Vagina (tissue), 2 donors: ENCODE measurements around the gene NCK1.
"Not testable (repeated sequence)": the region's sequence is repeated elsewhere in the genome, so short reads cannot be mapped to it uniquely, and the experiment has no call there.

Experiments used
- POLR2A ChIP-seq, 2 donors: fragments of 450-650 bp; IDR thresholded peaks; one replicate each; pipeline ENCODE4 v1.6.1; 2017; ENCODE audit warnings: antibody characterized with exemption in 2 of 2, mild to moderate bottlenecking in 2 of 2, moderate library complexity in 2 of 2
- TF ChIP-seq, protein P1 (sequence below), 3 experiments: fragments of 450-650 bp in 2 of 3; fragments of 200-600 bp in 1 of 3; sonication (generic) in 1 of 3; IDR thresholded peaks; one replicate each; pipeline ENCODE4 v1.5.1; 2017 to 2019; ENCODE audit warnings: antibody characterized with exemption in 3 of 3, mild to moderate bottlenecking in 2 of 3, moderate library complexity in 2 of 3

DNA sequence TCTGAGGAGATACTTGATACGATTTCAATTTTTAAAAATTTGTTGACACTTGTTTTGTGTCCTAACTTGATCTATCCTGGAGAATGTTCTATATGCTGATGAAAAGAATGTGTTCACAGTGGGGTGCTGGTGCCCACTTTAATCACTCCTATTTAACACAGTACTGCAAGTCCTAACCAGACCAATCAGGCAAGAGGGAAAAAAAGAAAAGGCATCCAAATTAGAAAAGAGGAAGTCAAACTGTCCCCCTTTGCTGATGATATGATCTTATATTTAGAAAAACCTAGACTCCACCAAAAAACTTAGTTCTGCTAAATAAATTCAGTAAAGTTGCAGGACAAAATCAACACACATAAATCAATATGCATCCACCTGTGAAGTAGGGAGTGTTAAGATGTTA lies 40.5 kb downstream of the NCK1 start:
- TF ChIP-seq, protein P1, sequence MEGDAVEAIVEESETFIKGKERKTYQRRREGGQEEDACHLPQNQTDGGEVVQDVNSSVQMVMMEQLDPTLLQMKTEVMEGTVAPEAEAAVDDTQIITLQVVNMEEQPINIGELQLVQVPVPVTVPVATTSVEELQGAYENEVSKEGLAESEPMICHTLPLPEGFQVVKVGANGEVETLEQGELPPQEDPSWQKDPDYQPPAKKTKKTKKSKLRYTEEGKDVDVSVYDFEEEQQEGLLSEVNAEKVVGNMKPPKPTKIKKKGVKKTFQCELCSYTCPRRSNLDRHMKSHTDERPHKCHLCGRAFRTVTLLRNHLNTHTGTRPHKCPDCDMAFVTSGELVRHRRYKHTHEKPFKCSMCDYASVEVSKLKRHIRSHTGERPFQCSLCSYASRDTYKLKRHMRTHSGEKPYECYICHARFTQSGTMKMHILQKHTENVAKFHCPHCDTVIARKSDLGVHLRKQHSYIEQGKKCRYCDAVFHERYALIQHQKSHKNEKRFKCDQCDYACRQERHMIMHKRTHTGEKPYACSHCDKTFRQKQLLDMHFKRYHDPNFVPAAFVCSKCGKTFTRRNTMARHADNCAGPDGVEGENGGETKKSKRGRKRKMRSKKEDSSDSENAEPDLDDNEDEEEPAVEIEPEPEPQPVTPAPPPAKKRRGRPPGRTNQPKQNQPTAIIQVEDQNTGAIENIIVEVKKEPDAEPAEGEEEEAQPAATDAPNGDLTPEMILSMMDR (IDR thresholded peaks at IDR 0.05), result not testable (repeated sequence)
- not testable (repeated sequence) for TF ChIP-seq POLR2A (IDR thresholded peaks at IDR 0.05)
